Stromal cell of bone marrow (primary cell): ENCODE results near the gene TULP4.
"Not testable (repeated sequence)": the region's sequence is repeated elsewhere in the genome, so short reads cannot be mapped to it uniquely, and the experiment has no call there.

ENCODE experiments used
- DNase-seq: peaks from one replicate; pipeline ENCODE4 v3.0.0-alpha.2; 2012; ENCODE audit warnings: low read depth

The TULP4 gene

DNA sequence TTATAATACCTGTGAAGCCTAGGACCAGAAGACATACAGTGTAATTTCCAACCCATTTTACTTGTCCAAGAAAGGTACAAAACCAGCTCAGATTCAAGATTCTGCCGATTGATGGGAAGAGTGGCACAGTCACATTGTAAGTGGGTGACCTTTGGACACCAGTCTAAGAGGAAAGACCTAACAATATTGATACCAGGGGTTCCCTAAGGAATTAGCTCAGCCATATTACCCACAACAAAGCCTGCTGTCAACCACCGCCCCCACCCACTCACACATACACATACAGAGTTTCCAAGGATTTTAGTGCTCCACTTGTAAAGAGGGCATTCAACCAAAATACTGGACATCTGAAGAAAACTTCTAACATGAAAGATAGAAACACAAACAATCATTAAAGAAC, 219.7 kb downstream of the TULP4 start:
- DNase-seq = no peak

GRCh38 chr6:158536084-158536890, 224.0 kb downstream of the TULP4 start:
- peak; percentile 49 for DNase-seq

DNA sequence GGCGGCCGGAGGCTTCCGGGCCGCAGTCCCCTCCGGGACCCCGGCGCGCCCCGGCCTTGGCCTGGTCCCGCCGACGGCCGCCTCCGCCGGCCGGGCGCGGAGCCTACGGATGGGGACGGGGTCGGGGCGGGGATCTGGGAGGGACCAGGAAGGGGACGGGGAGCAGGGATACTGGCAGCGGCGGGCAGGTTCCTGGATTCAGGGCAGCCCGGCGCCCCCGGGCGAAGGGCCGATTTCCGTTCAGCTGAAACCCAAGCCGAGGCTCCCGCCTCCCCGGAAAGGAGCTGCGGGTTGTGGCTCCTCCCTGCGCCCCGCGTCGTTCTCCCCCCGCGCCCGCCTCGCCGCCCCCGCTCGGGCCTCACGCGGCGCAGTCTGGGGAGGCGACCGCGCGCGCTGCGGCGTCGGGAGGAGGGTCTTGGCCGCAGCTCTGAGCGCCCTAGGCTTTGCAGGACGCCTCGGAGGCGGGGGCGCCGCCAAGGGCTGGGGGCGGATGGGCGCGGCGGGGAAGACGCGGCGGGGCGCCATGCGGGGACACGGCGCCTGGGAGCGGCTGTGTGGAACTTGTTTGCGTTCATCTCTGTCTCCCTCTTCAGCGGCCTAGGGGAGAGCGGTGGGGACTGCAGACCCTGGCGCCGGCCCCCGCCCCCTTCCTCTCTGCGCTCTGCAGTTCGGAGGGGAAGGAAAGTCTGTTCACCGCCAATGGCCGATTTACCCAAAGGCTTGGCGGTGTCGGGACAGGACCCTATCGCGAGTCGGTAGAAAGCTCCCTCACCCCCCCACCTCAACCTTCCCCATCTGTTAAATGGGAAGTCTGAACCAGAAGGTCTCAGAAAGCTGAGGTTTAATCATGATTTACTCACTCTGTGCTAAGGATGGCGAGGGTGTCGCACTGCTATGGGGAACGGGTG, 224.9 kb downstream of the TULP4 start:
- no peak for DNase-seq

DNA sequence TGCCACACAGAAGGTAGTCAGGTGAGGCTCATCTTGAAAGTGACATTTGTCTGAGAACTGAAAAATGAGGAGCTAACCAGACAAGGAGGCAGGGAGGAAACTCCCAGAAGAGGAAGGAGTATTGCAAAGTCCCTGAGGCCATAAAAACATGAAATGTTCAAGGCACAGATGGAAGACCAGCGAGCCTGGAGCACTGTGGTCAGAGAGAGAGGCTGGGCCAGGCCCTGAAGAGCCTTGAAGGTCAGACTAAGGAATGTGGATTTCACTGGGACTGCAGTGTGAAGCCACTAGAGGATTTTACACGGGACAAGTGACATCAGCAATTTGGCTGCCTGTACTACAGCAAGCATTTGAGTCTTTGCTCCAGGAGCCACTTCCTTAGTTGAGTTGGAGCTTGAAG, 226.5 kb downstream of the TULP4 start:
- no peak for DNase-seq

DNA sequence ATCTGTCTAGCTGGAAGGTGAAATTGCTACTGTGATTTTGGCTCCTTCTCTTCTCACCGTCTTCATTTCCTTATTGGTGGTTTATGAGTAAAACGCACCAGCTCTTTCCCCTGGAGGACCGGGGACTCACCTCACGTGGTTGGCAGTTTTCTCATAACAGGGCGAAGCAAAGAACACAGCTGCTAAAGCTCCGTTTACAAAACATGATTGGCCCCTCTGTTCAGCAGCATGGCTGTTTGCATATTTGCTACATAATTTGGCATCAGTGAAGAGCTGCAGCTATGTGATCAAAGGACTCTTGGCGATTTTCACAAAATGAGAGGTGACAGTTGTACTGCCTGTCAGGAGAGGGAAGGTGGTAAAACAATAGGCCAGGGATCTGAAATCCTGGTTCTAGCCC, 227.1 kb downstream of the TULP4 start:
- no peak for DNase-seq

GRCh38 chr6:158539881-158540280, 227.6 kb downstream of the TULP4 start:
- no peak for DNase-seq

DNA sequence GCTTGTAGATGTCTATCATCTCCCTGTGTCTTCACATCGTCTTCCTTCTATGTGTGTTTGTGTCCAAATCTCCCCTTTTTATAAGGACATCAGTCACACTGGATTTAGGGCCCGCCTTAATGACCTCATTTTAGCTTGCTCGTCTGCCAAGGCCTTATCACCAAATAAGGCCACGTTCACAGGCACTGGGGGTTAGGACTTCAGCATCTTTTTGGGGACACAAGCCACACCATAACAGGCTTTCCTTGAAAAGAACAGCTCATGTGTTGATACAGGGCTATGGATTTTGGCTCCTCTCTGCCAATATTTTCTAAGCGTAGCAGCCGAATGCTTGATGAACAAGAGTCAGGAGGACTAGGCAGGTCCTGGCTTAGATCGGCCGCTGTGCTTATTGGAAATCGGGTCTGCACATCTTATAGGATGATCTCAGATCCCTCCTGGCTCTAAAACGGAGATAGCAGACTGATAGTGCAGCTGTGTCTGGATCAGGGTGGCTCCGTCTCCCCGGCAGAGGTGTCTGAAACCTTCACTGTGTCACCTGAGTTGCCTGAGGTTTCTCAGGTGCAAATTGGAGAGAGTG, 231.4 kb downstream of the TULP4 start:
- no peak for DNase-seq

GRCh38 chr6:158544428-158544827, 232.2 kb downstream of the TULP4 start:
- no peak for DNase-seq

DNA sequence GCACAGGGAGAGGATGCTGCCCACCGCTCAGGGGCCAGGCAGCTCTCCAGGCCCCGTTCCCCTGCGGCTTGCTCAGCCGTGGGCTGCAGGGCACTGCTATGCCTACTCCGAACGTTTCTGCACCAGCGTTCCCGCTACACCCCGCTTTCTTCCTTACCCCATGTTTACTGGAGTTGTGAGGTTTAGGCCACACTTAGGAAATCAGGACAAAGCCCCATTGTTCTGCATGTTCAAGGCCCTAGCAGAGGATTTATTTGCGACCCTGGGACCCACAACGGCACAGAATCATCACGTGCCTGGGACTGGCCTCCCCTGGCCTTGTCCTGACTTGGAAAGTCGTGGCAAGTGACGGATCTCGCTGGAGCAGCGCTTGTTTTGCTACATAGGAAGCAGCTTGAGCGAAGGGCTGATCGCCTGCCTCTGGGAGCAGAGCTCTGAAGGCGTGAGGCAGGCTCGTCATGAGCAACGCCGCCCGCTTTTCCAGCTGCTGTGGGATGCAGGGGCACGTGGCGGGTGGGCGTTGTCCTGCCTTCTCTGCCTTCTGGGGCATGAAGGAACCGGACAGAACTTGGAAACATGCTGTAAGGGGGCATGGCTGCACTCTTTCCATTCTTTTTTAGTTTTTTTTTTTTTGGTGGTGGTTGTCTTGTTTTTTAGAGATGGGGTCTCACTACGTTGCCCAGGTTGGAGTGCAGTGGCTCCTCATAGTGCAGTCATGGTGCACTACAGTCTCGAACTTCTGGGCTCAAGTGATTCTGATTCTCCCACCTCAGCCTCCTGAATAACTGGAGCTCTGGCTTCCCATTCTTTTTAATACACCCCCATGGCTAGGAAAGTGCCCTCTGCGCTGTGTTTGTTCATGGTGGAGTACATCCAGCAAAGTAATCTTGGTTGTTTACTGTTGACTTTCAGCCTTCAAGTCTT, 233.0 kb downstream of the TULP4 start:
- no peak for DNase-seq

- DNase-seq = no peak
These were observed 236.3 kb downstream of the TULP4 start for GRCh38 chr6:158548418-158549161.

GRCh38 chr6:158552055-158552795, 240.0 kb downstream of the TULP4 start:
- no peak for DNase-seq

DNA sequence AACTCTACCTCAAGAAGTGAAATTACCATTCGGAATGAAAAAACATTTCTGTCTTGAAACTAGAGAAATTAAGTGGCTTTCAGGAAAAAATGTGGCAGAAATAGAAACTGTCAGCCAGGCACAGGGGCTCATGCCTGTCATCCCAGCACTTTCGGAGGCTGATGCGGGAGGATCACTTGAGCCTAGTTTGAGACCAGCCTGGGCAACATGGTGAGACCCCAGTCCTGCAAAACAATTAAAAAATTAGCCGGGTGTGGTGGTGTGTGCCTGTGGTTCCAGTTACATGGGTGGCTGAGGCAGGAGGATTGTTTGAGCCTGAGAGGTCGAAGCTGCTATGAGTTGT, 240.5 kb downstream of the TULP4 start:
- DNase-seq = no peak

DNA sequence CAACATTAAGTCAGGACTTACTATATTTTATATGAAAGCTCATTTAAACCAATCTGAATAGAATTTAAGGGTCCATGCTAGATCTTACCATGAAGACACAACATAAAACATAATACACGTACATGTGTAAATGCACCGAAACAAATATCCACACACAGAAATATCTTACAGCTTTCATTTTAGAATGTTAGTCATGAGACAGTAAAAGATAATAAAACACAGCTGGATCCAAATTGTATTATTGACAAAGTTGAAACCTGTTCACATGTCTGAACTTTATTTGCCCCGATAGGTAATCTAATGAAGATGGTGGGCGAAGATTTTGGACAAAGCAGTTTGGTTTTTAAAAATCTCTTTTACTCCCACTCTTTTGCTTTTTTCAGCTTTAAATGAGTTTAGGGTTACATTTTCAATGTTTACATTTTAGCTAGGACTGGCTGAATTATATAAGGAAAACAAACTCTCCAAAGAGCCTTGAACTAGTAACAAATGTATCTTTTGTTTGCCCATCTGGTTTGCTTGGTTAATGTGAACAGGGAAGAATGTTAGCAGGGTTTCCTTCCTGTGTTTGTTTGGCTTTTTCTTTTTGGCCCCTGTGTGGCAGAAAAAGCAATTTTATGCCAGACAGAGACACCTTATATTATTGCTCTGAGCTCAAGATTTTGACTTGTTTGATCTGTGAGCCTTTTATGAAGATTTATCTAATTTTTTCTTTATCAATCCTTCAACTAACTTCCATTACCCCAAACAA, 242.5 kb downstream of the TULP4 start:
- DNase-seq = no peak

- DNase-seq = no peak
These were observed 243.8 kb downstream of the TULP4 start for GRCh38 chr6:158556113-158556512.

GRCh38 chr6:158557110-158557509, 244.8 kb downstream of the TULP4 start:
- DNase-seq = not testable (repeated sequence)

GRCh38 chr6:158557927-158558326, 245.7 kb downstream of the TULP4 start:
- DNase-seq = no peak

GRCh38 chr6:158558415-158559306, 246.4 kb downstream of the TULP4 start:
- no peak for DNase-seq

DNA sequence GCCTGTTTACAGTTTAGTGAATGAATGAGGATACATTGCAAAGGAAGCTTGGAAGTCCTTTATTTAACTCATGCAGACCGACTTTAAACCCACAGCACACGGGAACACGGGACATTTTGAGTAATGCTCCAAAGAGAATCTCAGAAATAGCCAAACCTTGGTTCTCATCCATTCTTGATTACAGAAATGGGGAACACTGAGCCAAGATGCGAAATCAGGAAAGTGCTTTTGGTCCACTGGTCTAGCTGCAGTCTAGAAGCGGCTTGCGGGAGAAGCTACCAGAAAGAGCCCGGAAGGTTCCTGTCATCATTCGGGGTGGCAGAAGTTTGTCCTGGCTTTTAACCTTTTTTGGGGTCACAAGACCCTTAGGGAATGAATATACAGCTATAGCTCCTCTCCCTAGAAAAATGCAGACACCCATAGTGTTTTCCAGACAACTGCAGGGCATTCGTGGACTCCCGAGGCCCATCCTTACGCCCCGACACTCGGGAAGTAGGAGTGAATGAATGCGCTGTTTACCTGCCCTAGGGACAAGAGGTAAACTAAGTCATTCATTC, 247.2 kb downstream of the TULP4 start:
- DNase-seq = no peak
